GM18868 (cell line): ENCODE data around the gene MAP1A.
A peak's percentile ranks its signal among the peaks of the same experiment; 100 is the strongest.

Experiments
- ATAC-seq: cut with Tn5 transposase; IDR thresholded peaks from one replicate; pipeline ENCODE4 v1.9.1; 2021; ENCODE audit warnings: mild to moderate bottlenecking, moderate library complexity; ENCODE audit not compliant: unreplicated experiment

MAP1A gene

DNA sequence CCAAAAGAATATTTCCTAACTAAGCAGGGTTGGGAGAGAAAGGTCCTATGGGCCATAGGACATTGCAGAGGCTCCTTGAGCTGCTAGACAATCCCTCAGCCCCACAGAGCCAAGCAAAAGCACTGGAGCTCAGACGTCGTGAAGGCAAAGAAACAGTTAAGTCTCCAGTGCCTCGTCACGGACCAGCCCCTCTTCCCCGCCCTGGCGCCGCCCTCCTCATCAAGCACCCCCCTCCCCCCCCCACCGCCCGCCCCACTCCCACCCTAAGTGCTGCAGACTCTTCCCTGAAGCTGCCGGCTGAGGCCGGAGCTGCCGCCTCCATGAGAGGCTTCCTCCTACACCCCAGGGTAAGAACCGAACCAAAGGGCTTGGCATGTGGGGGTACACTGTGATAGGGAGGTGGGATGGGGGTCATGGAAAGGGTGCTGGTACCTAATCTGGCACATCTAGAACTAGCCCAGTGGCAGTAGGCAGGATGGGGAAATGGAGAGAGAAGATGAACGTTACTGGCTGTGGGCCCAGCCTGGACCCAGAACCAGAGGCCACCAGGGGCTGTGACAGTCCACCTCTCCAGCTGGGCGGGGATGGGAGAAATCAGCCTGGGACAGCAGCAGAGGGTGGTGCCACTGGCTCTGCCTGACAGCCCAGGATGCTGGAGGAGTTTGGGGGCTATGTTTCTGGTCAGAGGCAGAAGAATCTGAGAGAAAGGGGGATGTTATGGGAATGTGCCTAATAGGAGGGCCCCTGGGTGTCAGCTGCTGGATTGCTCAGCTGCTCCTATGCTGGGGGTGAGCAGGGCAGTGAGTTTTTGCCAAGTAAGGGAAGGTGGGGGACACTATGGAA, at the start of gene MAP1A:
MAP1A (plus strand) TSS at position 255 of the 843 bp plus-strand sequence. CDS start 3,866 bp downstream, outside the sequence.
- ATAC-seq: no peak

- ATAC-seq: no peak
Measured at GRCh38 chr15:43469867-43470266, 47.5 kb upstream of the MAP1A start.

GRCh38 chr15:43471975-43472374, 45.4 kb upstream of the MAP1A start:
- ATAC-seq: no peak

DNA sequence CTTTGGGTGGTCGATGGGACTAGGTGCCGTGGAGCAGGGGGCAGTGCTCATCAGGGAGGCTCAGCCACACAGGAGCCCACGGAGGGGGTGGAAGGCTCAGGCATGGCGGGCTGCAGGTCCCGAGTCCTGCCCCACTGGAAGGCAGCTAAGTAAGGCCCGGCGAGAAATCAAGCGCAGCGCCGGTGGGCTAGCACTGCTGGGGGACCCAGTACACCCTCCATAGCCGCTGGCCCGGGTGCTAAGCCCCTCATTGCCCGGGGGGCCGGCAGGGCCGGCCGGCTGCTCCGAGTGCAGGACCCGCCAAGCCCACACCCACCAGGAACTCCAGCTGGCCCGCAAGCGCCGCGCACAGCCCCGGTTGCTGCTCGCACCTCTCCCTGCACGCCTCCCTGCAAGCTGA, 43.5 kb upstream of the MAP1A start:
- no peak for ATAC-seq

- ATAC-seq: no peak
Measured at GRCh38 chr15:43483297-43484128, 33.9 kb upstream of the MAP1A start.

DNA sequence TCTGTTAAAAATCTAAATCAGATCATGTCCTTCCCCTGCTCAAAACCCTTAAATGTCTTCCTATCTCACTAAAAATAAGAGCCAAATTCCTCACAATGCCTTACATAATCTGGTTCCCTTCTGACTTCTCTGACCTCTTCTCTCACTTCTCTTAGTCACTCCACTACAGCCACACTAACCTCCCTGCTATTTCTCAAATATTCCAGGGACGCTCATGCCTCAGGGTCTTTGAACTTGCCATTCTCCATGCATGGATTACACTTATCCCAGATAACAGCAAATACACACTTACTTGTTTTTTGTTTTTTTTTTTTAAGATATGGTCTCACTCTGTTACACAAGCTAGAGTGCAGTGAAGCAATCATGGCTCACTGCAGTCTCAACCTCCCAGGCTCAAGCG, 33.0 kb upstream of the MAP1A start:
- ATAC-seq: no peak

DNA sequence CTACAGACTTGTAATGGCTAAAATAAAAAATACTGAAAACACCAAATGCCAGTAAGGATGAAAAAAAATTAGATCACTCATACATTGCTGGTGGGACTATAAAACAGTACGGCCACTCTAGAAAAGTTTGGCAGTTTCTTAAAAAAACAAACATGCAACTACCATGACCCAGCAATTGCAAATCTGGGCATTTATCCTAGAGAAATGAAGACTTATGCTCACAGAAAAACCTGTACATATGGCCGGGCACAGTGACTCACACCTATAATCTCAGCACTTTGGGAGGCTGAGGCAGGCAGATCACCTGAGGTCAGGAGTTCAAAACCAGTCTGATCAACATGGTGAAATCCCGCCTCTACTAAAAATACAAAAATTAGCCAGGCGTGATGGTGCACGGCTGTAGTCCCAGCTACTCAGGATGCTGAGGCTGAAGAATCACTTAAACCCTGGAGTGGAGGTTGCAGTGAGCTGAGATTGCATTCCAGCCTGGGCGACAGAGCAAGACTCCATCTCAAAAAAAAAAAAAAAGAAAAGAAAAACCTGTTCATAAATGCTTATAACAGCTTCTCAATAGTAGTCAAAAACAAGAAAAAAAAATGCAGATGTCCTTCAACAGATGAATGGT, 30.0 kb upstream of the MAP1A start:
- no peak for ATAC-seq

- ATAC-seq: no peak
Measured at GRCh38 chr15:43488790-43489189, 28.6 kb upstream of the MAP1A start.

- ATAC-seq: no peak
Measured at GRCh38 chr15:43489191-43489590, 28.2 kb upstream of the MAP1A start.

- ATAC-seq: no peak
Measured at GRCh38 chr15:43492266-43492665, 25.1 kb upstream of the MAP1A start.

GRCh38 chr15:43492673-43493601, 24.5 kb upstream of the MAP1A start, which contains the start of gene TP53BP1:
TP53BP1 (minus strand) TSS chr15:43493156; CDS start chr15:43493043, 113 bp downstream.
- peak; percentile 98 for ATAC-seq

GRCh38 chr15:43493703-43494472, 23.5 kb upstream of the MAP1A start:
- ATAC-seq: no peak

GRCh38 chr15:43498990-43499389, 18.4 kb upstream of the MAP1A start:
- ATAC-seq: no peak

DNA sequence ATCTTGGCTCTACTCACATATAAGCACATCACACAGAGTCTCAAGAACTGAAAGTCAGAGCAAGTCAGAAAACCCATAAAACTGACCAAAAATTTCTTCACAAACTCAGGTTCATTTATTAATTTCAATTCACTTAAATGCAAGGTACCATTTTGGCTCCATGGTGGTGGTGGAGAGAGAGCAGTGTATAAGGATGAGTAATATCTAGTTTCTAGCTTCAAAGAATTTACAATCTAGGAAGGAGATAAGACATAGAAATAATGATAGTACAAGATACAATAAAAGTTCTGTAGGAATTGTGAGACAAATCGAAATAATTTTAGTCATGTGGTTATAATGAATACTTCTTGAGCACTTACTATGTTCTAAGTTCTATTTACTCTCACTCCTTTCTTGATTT, 17.8 kb upstream of the MAP1A start:
- ATAC-seq: no peak

- no peak for ATAC-seq
Measured at GRCh38 chr15:43505738-43506137, 11.7 kb upstream of the MAP1A start.

- ATAC-seq: no peak
Measured at GRCh38 chr15:43508421-43508820, 9.0 kb upstream of the MAP1A start.

DNA sequence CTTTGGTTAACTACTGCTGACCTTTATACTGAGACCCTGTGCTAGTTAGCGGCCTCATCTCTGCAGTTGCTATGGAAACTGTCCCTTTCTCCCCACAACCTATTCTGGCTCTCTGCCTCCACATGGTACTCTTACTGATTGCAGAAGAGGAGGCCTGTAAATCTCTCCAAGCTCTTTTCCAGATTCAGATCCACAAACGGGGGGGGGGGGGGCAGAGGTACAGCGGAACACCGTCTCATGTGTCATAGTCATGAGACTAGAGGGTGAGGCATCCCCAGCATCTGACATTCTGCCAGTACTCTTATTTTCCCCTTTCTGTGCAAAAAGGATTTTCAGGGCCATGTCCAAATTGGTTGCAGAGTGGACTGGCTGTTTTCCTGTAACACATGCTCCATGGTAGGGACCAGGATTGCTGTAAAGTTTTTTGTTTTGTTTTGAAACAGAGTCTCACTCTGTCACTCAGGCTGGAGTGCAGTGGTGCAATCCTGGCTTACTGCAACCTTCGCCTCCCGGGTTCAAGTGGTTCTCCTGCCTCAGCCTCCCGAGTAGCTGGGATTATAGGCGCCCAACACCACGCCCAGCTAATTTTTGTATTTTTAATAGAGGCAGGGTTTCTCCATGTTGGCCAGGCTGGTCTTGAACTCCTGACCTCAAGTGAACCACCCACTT, 8.3 kb upstream of the MAP1A start:
- ATAC-seq: no peak

DNA sequence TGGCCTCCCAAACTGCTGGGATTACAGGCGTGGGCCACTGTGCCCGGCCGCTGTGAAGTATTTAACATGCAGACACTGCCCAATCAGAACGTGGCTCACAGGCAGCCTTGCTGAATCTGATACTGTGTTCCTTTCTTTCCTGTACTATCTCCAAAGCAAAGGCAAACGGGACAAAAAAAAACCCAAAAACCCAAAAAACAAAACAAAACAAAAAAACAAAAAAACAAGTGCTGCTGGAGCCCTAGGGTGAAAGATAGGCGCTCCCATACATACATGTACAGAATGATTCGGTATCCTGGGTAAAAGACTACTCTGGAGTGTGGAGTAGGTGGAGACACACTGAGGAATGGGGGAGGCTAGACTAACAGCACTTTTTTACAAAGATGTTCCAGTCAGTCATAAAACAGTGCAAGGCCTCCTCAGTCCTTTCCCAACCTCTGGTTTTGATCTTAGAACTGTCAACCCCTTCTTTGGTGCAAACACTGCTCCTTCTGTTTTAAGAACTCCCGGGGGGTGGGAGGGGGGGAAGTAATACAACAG, 7.7 kb upstream of the MAP1A start:
- no peak for ATAC-seq
